ENCODE results near the gene FAF1. TPM values are rescaled to one million over a fixed set of nuclear protein-coding genes. Genes with fewer than 3 reads are reported as not detected.
"Not testable (repeated sequence)": the region's sequence is repeated elsewhere in the genome, so short reads cannot be mapped to it uniquely, and the experiment has no call there.

Gene FAF1
- total RNA-seq, 1 donor from 2014 or later = 56.5 TPM

DNA sequence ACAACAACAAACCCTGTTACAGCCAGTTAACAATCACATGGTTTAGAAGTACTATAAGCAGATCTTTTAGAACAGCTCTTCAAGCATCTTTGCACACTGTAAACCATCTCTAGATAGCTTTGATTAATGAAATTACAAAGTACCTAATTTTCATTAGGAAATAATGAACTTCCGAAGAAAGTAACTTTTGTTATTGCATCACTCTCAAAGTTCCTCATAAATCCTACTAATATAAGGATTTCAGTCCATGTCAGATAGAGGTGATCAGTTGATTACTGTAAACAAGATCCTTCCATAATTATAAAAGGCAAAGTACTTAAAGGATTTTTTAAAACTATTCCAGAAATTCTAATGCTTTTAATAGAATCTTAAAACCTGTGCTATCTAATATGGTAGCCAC, 58.2 kb downstream of the FAF1 start:
- DNase-seq = no peak

DNA sequence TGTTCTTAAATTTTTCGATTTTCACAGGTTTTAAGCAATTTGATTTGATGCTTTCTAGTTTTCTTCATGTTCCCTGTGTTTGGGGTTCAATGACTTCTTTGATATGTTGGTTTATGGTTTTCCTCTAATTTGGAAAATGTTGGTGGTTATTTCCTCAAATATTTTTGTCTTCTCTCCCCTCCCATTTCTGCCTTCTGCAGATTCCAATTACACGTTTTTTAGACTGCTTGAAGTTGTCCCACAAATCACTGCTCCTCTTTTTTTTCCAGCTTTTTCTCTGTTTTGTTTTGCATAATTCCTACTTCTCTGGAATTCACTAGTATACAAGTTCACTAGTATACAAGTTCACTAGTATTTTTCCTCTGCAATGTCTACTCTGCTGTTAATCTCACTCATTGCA, 61.3 kb downstream of the FAF1 start:
- DNase-seq = no peak

DNA sequence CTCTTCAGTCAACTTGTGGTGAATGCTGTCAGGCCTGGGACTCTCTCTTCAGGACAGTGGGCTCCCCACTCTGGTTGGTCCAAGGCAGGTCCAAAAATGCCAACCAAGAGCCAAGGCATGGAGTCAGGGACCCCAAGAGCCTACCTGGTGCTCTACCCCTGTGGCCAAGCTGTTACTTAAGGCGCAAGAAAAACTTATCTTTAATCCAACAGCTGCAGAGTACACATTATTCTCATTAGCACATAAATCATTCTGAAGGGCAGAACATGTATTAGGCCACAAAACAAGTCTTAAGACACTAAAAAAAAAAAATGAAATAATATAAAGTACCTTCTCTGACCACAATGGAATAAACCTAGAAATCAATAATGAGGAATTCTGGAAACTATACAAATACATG, 65.7 kb downstream of the FAF1 start:
- DNase-seq = no peak

DNA sequence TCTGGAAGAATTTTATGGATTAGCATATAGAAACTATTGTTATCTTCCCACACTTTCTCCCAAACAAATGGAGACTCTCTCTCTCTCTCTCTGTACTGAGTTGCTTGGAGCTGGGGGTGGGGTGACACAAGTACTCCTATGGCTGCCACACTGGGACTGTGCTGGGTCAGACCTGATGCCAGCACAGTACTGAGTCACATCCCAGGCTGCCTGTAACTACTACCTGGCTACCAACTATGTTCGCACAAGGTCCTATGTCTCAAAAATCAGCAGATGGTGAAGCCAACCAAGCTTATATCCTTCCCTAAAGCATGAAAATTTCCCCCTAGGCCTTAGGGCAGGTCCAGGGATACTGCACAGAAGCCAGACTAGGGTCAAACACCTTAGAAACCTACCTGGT, 66.6 kb downstream of the FAF1 start:
- no peak for DNase-seq

DNA sequence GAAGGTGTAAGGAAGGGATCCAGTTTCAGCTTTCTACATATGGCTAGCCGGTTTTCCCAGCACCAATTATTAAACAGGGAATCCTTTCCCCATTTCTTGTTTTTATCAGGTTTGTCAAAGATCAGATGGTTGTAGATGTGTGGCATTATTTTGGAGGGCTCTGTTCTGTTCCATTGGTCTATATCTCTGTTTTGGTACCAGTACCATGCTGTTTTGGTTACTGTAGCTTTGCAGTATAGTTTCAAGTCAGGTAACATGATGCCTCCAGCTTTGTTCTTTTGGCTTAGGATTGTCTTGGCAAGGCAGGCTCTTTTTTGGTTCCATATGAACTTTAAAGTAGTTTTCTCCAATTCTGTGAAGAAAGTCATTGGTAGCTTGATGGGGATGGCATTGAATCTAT, 72.5 kb downstream of the FAF1 start:
- DNase-seq = not testable (repeated sequence)

DNA sequence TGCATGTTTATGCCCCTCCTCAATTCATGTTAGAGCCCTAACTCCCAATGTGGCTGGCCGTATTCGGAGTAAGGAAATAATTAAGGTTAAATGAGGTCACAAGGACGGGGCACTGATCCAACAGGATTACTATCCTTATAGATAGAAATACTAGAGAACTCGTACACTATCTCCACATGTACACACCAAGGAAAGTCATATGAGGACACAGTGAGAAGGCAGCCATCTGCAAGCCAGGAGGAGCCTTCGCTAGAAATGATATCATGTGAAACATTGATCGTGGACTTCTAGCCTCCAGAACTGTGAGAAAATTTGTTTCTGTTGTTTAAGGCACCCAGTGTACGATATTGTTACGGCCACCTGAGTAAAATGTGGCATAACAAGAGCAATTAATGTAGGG, 79.7 kb downstream of the FAF1 start:
- DNase-seq = no peak

DNA sequence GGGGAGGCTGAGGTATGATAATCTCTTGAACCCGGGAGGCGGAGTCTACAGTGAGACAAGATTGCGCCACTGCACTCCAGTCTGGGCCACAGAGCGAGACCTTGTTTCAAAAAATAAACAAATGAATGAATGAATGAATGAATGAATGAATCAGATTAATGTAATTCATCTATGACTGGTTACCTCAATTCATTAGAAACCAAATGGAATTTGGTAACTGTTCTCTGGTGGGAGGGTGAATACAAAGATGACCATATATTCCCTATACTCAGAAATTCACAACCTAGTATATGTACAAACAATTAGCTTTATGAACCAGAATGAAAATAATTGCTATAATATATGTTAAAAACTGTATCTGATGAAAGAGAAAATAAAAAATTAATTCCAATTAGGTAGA, 80.9 kb downstream of the FAF1 start:
- no peak for DNase-seq

DNA sequence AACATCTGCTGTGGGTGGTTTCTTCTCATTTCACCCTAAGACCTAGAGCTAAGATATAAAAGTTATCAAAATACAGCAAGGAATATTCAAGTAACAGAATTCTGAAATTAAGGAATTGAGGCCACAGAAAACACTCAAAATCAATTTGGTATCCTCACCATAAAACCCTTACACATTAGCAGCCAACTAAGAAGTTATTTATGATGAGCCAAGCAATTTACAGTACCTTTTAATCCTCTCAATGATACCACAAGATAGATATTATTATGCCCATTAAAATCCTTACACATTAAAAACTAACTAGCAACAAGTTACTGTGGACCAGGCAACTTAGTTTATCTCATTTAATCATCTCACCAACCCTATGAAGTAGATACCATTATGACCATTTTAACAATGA, 81.6 kb downstream of the FAF1 start:
- no peak for DNase-seq

DNA sequence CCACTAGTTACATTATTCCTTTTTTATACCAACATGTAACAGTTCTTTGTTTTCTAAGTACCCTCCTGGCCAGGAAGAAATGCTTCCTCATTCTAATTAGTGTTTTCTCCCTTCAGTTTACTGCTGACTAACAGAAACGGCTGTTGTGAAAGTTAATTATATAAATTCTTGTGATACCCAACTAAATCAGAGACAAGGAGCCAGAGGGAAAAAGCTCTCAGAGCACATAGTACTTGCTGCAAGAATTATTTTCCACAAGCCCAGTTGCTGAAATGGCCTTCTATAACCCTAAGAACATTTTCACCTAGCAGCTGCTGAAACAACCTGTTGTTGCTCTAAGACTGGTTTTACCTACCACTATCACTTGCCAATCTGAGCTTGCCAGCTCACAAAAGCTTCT, 82.4 kb downstream of the FAF1 start:
- DNase-seq = no peak

DNA sequence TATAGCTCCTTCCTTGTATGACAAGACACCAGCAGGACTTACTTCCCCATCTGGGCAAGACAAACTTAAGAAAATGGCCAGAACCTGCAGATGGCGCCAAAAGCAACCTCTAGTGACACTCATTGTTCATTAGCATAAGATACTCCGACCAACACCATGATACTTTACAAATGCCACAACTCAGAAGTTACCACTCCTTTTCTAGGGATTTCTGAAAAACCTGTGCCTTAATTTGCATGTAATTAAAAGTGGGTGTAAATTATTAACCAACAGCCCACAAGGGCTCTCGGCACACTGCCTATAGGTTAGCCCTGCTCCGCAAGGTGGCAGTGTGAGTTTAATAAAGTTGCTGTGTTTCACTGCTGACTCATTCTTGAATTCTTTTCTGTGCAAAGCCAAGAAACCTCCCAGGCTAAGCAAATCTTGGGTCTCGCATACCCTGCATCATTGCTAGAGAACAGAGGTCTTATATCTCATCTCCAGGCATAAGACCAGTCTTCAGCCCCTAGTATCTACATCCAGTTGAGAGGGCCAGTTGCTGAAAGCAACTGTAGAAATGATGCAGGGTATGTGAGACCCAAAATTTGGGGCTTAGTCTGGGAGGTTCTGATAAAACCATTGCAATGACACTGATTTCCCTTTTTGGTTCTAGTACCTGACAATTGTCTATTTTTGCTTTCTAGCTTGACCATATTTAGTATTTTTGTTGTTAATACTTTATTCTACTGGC, 86.4 kb downstream of the FAF1 start:
- DNase-seq = peak; percentile 75

DNA sequence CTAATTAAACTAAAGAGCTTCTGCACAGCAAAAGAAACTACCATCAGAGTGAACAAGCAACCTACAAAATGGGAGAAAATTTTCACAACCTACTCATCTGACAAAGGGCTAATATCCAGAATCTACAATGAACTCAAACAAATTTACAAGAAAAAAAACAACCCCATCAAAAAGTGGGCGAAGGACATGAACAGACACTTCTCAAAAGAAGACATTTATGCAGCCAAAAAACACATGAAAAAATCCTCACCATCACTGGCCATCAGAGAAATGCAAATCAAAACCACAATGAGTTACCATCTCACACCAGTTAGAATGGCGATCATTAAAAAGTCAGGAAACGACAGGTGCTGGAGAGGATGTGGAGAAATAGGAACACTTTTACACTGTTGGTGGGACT, 95.2 kb downstream of the FAF1 start:
- not testable (repeated sequence) for DNase-seq

DNA sequence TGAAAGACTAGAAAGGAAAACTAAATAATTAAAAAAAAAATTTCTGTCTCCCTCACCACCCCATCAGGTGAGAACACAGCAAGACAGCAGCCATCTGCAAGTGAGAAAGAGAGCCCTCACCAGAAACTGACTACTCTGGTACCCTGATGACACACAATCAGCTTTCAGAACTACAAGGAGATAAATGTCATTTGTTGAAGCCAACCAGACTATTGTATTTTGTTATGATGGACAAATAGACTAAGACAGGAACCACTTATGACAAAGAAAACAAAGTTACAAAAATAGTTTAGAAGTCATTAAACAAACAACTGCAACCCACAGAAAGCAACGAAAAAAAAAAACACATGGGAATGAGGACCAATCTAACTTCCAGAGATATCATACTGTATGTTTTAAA, 98.3 kb downstream of the FAF1 start:
- no peak for DNase-seq

DNA sequence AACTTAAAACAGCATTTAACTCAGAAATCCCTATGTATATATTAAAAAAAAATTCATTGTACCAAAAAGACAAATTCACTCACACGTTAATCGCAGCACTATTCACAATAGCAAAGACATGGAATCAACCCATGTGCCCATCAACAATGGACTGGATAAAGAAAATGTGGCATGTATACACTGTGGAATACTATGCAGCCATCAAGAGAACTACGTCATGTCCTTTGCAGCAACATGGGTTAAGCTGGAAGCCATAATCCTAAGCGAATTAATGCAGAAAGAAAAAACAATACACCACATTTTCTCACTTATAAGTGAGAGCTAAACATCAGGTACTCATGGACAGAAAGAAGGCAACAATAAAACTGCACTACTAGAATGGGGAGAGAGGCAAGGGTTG, 99.4 kb downstream of the FAF1 start:
- DNase-seq = no peak

DNA sequence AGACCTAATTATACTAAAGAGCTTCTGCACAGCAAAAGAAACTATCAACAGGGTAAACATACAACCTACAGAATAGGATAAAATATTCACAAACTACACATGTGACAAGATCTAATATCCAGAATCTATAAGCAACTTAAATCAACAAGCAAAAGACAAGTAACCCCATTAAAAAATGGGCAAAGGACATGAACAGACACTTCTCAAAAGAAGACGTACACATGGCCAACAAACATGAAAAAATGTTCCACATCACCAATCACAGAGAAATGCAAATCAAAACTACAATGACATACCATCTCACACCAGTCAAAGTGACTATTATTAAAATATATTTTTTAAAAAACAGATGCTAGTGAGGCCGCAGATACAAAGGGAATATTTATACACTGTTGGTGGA, 99.8 kb downstream of the FAF1 start:
- DNase-seq = no peak

DNA sequence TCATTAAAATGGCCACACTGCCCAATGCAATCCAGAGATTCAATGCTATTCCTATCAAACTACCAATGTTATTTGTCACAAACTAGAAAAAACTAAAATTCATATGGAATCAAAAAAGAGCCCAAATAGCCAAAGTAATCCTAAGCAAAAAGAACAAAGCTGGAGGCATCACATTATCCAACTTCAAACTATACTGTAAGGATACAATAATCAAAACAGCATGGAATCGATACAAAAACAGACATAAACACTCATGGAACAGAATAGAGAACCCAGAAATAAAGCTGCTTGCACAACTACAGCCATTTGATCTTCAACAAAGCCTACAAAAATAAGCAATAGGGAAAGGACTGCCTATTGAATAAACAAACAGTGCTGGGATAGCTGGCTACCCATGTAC, 100.4 kb downstream of the FAF1 start:
- no peak for DNase-seq

DNA sequence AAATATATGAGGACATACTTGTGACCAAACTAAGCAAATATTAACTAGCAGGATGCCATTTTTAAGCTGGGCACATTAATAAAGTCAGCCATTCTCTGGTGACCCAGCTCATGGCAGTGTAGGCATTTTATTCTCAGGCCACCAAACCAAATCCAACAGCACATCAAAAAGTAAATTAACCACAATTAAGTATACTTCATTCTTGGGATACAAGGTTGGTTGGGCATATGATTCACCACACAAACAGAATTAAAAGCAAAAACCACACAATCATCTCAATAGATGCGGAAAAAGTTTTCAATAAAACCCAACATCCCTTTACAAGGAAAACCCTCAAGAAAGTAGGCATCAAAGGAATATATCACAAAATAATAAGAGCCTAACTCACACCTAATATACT, 101.3 kb downstream of the FAF1 start:
- DNase-seq = no peak

DNA sequence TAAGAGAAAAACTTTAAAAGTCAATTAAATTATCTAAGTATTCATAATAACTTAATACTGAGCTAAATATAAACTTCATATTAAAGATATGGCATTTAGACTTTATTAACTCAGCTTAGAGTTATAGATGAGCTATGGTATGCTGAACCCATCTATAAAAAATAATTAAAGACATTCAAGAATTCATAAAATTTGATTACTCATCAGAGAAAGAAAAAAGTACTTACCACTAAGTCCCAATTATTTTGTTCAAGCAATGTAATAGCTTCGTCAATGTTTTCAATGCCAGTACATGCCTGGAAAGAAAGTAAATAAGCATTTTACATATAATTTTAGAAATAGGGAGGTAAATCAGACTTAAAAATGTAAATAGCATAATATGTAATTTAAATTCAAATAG, 102.4 kb downstream of the FAF1 start:
- no peak for DNase-seq

DNA sequence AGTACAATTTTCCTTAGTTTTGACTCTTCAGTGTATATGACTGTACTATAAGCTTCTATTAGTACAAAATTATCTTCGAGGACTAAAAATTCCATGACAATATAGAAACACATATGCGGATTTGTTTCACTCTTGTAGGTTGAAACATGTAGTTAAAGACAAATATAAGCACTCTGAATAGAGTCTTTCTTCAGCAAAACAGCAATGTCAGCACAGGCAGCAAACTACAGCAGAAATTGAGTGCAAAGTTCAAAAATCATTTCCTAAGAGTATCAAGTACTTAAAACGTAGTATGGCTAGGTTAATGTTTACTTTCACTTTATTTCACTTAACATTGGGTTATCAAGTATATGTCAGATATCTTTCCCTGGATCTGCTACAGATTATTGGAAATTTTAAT, 106.7 kb downstream of the FAF1 start:
- DNase-seq = no peak

DNA sequence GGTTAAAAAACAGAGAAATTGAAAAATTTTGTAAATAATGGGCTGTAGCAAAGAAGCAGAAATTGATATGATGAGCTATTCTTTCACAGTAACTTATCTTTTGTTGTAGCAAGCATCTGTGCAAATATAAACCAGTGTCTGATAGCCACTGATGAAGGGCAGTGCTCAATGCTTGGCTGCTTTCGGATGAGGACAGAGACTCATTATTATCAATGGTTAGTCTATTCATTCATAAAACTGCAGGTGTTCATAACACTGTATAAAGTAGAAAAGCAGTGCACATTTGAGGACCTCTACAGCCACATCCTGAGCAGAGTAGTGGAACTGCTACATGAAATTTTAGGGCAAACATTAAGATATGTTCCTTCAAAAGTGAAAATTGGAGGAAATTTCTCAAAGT, 107.2 kb downstream of the FAF1 start:
- no peak for DNase-seq

DNA sequence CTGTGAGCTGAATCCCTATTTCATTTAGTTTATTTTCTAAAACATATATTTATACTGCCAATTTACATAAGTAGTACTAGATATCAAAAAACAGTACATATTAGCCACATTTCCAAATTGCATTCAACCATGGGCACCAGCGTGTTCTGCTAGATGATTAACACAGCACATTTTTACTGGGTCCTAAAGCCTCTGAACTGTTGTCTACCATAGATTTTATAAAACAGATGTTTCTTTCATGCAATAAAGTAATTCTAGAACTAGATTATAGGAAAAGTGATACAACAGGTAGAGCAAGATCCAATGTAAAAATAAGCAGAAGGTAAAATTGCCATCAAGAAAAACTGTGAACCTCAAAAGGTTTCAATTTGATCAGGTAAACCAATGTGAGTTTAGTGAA, 108.6 kb downstream of the FAF1 start:
- DNase-seq = no peak

DNA sequence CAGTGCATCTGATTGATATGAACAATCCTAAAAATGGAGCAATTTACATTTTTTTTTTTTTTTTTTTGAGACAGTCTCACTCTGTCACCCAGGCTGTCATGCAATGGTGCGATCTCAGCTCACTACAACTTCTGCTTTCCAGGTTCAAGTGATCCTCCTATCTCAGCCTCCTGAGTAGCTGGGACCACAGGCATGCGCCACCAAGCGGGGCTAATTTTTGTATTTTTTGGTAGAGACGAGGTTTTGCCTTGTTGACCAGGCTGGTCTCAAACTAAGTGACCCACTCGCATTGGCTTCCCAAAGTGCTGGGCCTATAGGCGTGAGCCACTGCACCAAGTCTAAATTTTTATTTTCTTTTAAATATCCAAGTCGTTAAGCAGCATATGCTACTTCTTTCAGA, 109.0 kb downstream of the FAF1 start:
- no peak for DNase-seq

DNA sequence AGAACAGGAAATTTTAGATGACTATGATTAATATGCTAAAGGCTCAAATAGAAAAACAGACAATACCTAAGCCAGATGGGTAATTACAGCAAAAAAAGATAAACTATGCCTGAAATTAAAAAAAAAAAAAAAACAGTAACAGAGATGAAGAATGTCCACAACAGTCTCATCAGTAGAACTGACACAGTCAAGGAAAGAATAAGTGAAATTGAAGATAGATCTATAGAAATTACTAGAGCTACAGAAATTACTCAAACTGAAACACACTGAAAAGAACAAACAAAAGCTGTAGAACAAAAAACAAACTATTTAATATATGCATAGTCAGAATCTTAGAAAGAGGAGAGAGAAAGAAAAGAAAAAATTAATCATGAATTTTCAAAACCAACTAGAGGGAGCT, 112.8 kb downstream of the FAF1 start:
- no peak for DNase-seq

DNA sequence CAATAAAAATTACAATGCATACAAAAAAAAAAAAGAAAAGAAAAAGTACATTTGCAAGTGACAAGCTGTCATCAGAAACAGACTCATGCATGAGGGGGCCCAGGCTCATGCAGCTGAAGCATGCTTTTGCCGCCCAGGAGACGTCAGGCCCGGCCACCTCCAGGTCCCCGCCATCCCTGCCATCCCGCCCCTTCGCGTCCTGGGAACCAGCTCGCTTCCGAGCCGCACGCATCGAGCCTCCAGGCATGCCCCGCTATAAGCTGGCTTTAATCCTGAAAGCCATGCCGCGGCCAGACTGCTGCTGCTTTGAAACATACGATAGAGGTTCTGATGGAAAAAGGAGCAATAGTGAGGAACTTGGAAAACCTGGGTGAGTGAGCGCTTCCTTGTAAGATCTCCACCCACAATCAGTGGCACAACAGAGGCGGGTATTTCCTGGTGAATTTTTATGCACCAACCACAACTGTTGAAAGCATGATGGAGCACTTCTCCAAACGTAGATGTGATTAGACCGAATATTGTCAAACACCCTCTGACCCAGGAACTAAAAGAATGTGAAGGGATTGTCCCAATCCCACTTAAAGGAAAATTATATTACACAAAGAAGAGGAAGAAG, 113.7 kb downstream of the FAF1 start:
- no peak for DNase-seq

DNA sequence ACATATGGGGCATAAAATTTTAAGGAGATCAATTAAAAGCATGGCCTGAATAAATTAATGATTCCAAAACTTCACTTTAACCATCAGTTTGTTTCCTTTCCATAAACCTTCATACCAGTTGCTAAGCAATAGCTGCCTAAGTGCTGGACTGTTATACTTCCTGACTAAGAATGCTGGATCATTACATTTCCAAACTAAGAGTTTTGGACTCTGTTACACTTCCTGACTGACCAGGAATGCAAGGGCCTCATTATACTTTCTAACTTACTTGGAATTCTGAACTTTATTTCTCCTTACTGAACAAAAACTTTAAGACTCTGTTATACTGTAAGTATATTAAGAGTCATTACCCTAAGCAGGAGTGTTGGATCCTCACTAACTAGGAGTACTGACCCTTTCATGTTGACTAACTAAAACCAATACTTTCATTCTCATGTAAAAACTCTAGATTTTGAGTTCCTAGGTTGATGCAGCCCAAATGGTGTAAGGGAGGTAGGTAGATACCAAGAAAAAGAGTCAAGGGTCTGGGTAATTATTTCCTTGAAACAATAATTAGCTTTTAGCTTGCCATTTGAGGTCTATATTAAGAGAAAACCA, 118.2 kb downstream of the FAF1 start:
- DNase-seq = peak; percentile 69

DNA sequence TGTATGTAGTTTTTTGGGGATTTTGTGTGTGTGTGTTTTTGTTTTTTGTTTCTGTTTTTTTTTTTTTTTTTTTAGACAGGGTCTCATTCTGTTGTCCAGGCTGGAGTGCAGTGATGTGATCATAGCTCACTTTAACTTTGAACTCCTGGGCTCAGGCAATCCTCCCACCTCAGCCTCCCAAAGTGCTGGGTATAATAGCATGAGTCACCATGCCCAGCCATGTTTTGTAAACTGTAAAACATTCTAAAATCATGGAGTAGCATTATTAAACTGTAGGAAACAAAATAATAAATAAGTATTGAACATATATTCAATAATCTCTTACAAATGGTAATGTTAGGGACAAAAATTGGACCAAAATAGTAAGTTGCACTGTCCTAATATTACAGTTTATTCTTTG, 124.0 kb downstream of the FAF1 start:
- DNase-seq = no peak
